Liver (tissue), 9 donors: ENCODE data around the gene CDCP2. TPM values are rescaled to one million over a fixed set of nuclear protein-coding genes. Genes with fewer than 3 reads are reported as not detected.

Experiments used
- DNase-seq: peaks from one replicate; pipeline ENCODE4 v3.0.0-alpha.2; 2017; ENCODE audit warnings: low spot score
- H3K27ac ChIP-seq, 2 donors: one replicate each; pipeline ENCODE4 v1.7.0; 2013; ENCODE audit warnings: inconsistent platforms in 2 of 2, low read length in 2 of 2, control low read depth in 1 of 2, low read depth in 1 of 2, mild to moderate bottlenecking in 1 of 2
- H3K27me3 ChIP-seq, 4 donors: one replicate each; pipeline versions ENCODE4 v1.6.1 to v1.7.0; 2013; ENCODE audit warnings: low read length in 3 of 4, inconsistent platforms in 1 of 4, mild to moderate bottlenecking in 1 of 4, moderate library complexity in 1 of 4; ENCODE audit not compliant: control insufficient read depth in 4 of 4, insufficient read depth in 4 of 4
- H3K36me3 ChIP-seq, 4 donors: one replicate each; pipeline versions ENCODE4 v1.6.1 to v1.7.0; 2013; ENCODE audit warnings: low read length in 3 of 4, mild to moderate bottlenecking in 3 of 4, low read depth in 1 of 4, moderate library complexity in 1 of 4; ENCODE audit not compliant: control insufficient read depth in 4 of 4, insufficient read depth in 3 of 4
- H3K4me1 ChIP-seq, 4 donors: one replicate each; pipeline versions ENCODE4 v1.6.1 to v1.7.0; 2013; ENCODE audit warnings: low read length in 3 of 4, mild to moderate bottlenecking in 3 of 4, moderate library complexity in 1 of 4; ENCODE audit not compliant: control insufficient read depth in 4 of 4, insufficient read depth in 4 of 4
- H3K4me3 ChIP-seq, 3 donors: one replicate each; pipeline versions ENCODE4 v1.6.1 to v1.7.0; 2013; ENCODE audit warnings: low read length in 3 of 3, control low read depth in 1 of 3, low read depth in 1 of 3, mild to moderate bottlenecking in 1 of 3
- H3K9ac ChIP-seq, 2 donors: one replicate each; pipeline ENCODE4 v1.7.0; 2013; ENCODE audit warnings: low read length in 2 of 2, mild to moderate bottlenecking in 2 of 2, moderate library complexity in 2 of 2, control low read depth in 1 of 2, low read depth in 1 of 2
- H3K9me3 ChIP-seq, 4 donors: one replicate each; pipeline versions ENCODE4 v1.6.1 to v1.7.0; 2013; ENCODE audit warnings: low read length in 3 of 4; ENCODE audit not compliant: control insufficient read depth in 4 of 4
- ATF3 ChIP-seq: IDR thresholded peaks from 2 replicates; pipeline ENCODE4 v1.6.1; 2016; ENCODE audit warnings: antibody characterized with exemption
- EGR1 ChIP-seq, 2 donors: IDR thresholded peaks; 2 replicates each; pipeline ENCODE4 v1.6.1; 2016 to 2018; ENCODE audit warnings: antibody characterized with exemption in 2 of 2, low read depth in 2 of 2
- FOXA1 ChIP-seq: IDR thresholded peaks from 2 replicates; pipeline ENCODE4 v1.6.1; 2016; ENCODE audit warnings: antibody characterized with exemption
- FOXA2 ChIP-seq: IDR thresholded peaks from 2 replicates; pipeline ENCODE4 v1.6.1; 2016; ENCODE audit warnings: antibody characterized with exemption
- GABPA ChIP-seq, 2 donors: IDR thresholded peaks in 1 of 2; conservative IDR thresholded peaks in 1 of 2; 2 replicates each; pipeline ENCODE4 v1.6.1; 2016; ENCODE audit warnings: antibody characterized with exemption in 2 of 2, mild to moderate bottlenecking in 1 of 2, moderate library complexity in 1 of 2
- HNF4A ChIP-seq, 2 donors: conservative IDR thresholded peaks; 2 replicates each; pipeline ENCODE4 v1.6.1; 2016; ENCODE audit warnings: antibody characterized with exemption in 2 of 2, mild to moderate bottlenecking in 2 of 2
- HNF4G ChIP-seq: IDR thresholded peaks from 2 replicates; pipeline ENCODE4 v1.6.1; 2016; ENCODE audit warnings: antibody characterized with exemption
- JUND ChIP-seq, 2 donors: IDR thresholded peaks; 2 replicates each; pipeline ENCODE4 v1.6.1; 2016; ENCODE audit warnings: antibody characterized with exemption in 2 of 2
- MAX ChIP-seq: IDR thresholded peaks from 2 replicates; pipeline ENCODE4 v1.6.1; 2016; ENCODE audit warnings: antibody characterized with exemption
- NR2F2 ChIP-seq: IDR thresholded peaks from 2 replicates; pipeline ENCODE4 v1.6.1; 2016; ENCODE audit warnings: antibody characterized with exemption
- RAD21 ChIP-seq, 2 donors: IDR thresholded peaks; 2 replicates each; pipeline ENCODE4 v1.6.1; 2016; ENCODE audit warnings: antibody characterized with exemption in 2 of 2, mild to moderate bottlenecking in 2 of 2
- REST ChIP-seq: IDR thresholded peaks from 2 replicates; pipeline ENCODE4 v1.6.1; 2016; ENCODE audit warnings: antibody characterized with exemption, mild to moderate bottlenecking
- RXRA ChIP-seq, 2 donors: IDR thresholded peaks; 2 replicates each; pipeline ENCODE4 v1.6.1; 2017 to 2018; ENCODE audit warnings: antibody characterized with exemption in 2 of 2, mild to moderate bottlenecking in 1 of 2
- TAF1 ChIP-seq: conservative IDR thresholded peaks from 2 replicates; pipeline ENCODE4 v1.6.1; 2016; ENCODE audit warnings: antibody characterized with exemption, mild to moderate bottlenecking
- YY1 ChIP-seq: IDR thresholded peaks from 2 replicates; pipeline ENCODE4 v1.6.1; 2016; ENCODE audit warnings: antibody characterized with exemption, mild to moderate bottlenecking
- ZBTB33 ChIP-seq: IDR thresholded peaks from 2 replicates; pipeline ENCODE4 v1.6.1; 2016; ENCODE audit warnings: antibody characterized with exemption
- WGBS: extraction: QIAGEN DNeasy Blood & Tissue Kit; methylation state at CpG from one replicate; pipeline ENCODE4 v1.1.7; 2013; 5-methylcytosine and 5-hydroxymethylcytosine counted together
- polyA plus RNA-seq, 2 donors: library from polyadenylated mRNA; stranded (reverse) in 1 of 2; unstranded in 1 of 2; fragments of 200-250 nt in 1 of 2; fragments of >200 nt in 1 of 2; fragmentation: Nextera tagmentation in 1 of 2; extraction: Ambion mirVana in 1 of 2; gene quantifications; one replicate each; pipeline versions ENCODE4 v1.2.1 to v1.2.3, GENCODE V29; 2013 to 2015
- total RNA-seq, 2 donors: library from RNA; depleted of rRNA; stranded (reverse); fragments of >200 nt; gene quantifications; one replicate each; pipeline ENCODE4 v1.2.3, GENCODE V29; 2014
- donor health status: healthy.
- donor health status: healthy.
- donor health status: healthy.
- donor health status: healthy.
- donor health status: healthy.

Gene CDCP2
- total and polyA plus RNA-seq, 4 donors: under 0.01 TPM; not detected in 3

- TF ChIP-seq RXRA (IDR thresholded peaks at IDR 0.05): no peak
Observed at GRCh38 chr1:54114001-54114400, 38.8 kb downstream of the CDCP2 start (continued).

GRCh38 chr1:54112705-54113368, 40.0 kb downstream of the CDCP2 start:
- TF ChIP-seq GABPA (IDR thresholded peaks at IDR 0.05 in 1 of 2, conservative IDR thresholded peaks at IDR 0.05 in 1 of 2) (no peak), NR2F2 (no peak), REST (no peak), EGR1 (IDR thresholded peaks at IDR 0.05; ENCODE audit: low read depth in 2 of 2) (no peak), RXRA (IDR thresholded peaks at IDR 0.05) (no peak), HNF4A (conservative IDR thresholded peaks at IDR 0.05) (no peak)
- Histone ChIP-seq H3K4me1 (no peaks in the 10 kb centered on the region), H3K27me3 (no peaks in the 10 kb centered on the region), H3K36me3 (no peaks in the 10 kb centered on the region), H3K9ac (no peak overlapping the region), H3K4me3 (no peak overlapping the region), H3K27ac (no peak overlapping the region), H3K9me3 (no peaks in the 10 kb centered on the region)
- 73% methylated on average over 5 of the region's 5 CpGs for WGBS
- DNase-seq: no peak

GRCh38 chr1:54112027-54112426, 40.8 kb downstream of the CDCP2 start:
- no peaks in the 10 kb centered on the region for H3K4me1 ChIP-seq
- TF ChIP-seq TAF1 (no peak), YY1 (no peak), NR2F2 (no peak), FOXA1 (no peak), FOXA2 (no peak), RXRA (IDR thresholded peaks at IDR 0.05) (no peak), EGR1 (IDR thresholded peaks at IDR 0.05; ENCODE audit: low read depth in 2 of 2) (no peak)
- no peaks in the 10 kb centered on the region for H3K36me3 ChIP-seq
- no peaks in the 10 kb centered on the region for H3K9me3 ChIP-seq
- H3K27ac ChIP-seq: no peak overlapping the region
- DNase-seq: no peak
- H3K4me3 ChIP-seq: no peak overlapping the region
- H3K9ac ChIP-seq: no peak overlapping the region
- WGBS: 95% methylated on average over 7 of the region's 7 CpGs
- no peaks in the 10 kb centered on the region for H3K27me3 ChIP-seq

- Histone ChIP-seq H3K9ac (no peak overlapping the region), H3K9me3 (no peaks in the 10 kb centered on the region), H3K27ac (no peak overlapping the region), H3K36me3 (no peaks in the 10 kb centered on the region), H3K4me1 (no peaks in the 10 kb centered on the region), H3K4me3 (no peak overlapping the region), H3K27me3 (no peaks in the 10 kb centered on the region)
- no peak for TF ChIP-seq ATF3
- TF ChIP-seq ZBTB33: no peak
- TF ChIP-seq RAD21 (IDR thresholded peaks at IDR 0.05): no peak
- TF ChIP-seq HNF4G: no peak
- TF ChIP-seq FOXA2: no peak
- no peak for TF ChIP-seq YY1
- no peak for TF ChIP-seq JUND (IDR thresholded peaks at IDR 0.05)
- no peak for TF ChIP-seq EGR1 (IDR thresholded peaks at IDR 0.05; ENCODE audit: low read depth in 2 of 2)
- no peak for TF ChIP-seq HNF4A (conservative IDR thresholded peaks at IDR 0.05)
- TF ChIP-seq NR2F2: no peak
- TF ChIP-seq MAX: no peak
- no peak for TF ChIP-seq GABPA (IDR thresholded peaks at IDR 0.05 in 1 of 2, conservative IDR thresholded peaks at IDR 0.05 in 1 of 2)
- TF ChIP-seq FOXA1: no peak
- no peak for TF ChIP-seq RXRA (IDR thresholded peaks at IDR 0.05)
- TF ChIP-seq TAF1: no peak
- no peak for DNase-seq
- WGBS: 94% methylated on average over 3 of the region's 3 CpGs
Observed at GRCh38 chr1:54111624-54112023, 41.2 kb downstream of the CDCP2 start.
